Stimulated activated naive CD8-positive, alpha-beta T cell treated with anti-CD3 and anti-CD28 coated beads, Interleukin-15, Interleukin-2, amounts not matched to agents 100 ng/mL and 50 ng/mL, for 24 hours (primary cell): ENCODE results near the gene KRT28.

ENCODE experiments used
- H3K27ac Mint-ChIP-seq: one replicate; pipeline ENCODE4 v1.8.0; 2021; ENCODE audit warnings: mild to moderate bottlenecking, mixed read lengths
- H3K27me3 Mint-ChIP-seq: one replicate; pipeline ENCODE4 v1.8.0; 2021; ENCODE audit warnings: mixed read lengths
- H3K36me3 Mint-ChIP-seq: one replicate; pipeline ENCODE4 v1.8.0; 2021; ENCODE audit warnings: low read depth, mixed read lengths
- H3K4me1 Mint-ChIP-seq: one replicate; pipeline ENCODE4 v1.8.0; 2021; ENCODE audit warnings: low read depth, mixed read lengths
- H3K4me3 Mint-ChIP-seq: one replicate; pipeline ENCODE4 v1.8.0; 2021; ENCODE audit warnings: mild to moderate bottlenecking, mixed read lengths
- H3K9me3 Mint-ChIP-seq: one replicate; pipeline ENCODE4 v1.8.0; 2021; ENCODE audit warnings: mixed read lengths

Gene KRT28

GRCh38 chr17:40799859-40800258 is at the start of gene KRT28:
Gene KRT28, minus strand, starts transcription at chr17:40799959. Its CDS starts 66 bp downstream, at chr17:40799893.
- Mint-ChIP-seq H3K9me3 (no peaks in the 10 kb centered on the region), H3K4me1 (no peaks in the 10 kb centered on the region), H3K27ac (no peak within 1 kb of the TSS), H3K4me3 (no peak within 1 kb of the TSS), H3K36me3 (no peaks in the 10 kb centered on the region), H3K27me3 (peaks cover 32% of the 10 kb centered on the region)

GRCh38 chr17:40848583-40849235 is 49.0 kb upstream of the KRT28 start:
- Mint-ChIP-seq H3K4me1 (no peaks in the 10 kb centered on the region), H3K27ac (no peak overlapping the region), H3K27me3 (peaks cover 37% of the 10 kb centered on the region), H3K36me3 (no peaks in the 10 kb centered on the region), H3K4me3 (no peak overlapping the region), H3K9me3 (no peaks in the 10 kb centered on the region)

- Mint-ChIP-seq H3K27ac (no peak overlapping the region), H3K27me3 (peaks cover 40% of the 10 kb centered on the region), H3K36me3 (no peaks in the 10 kb centered on the region)
These were observed 46.9 kb upstream of the KRT28 start for GRCh38 chr17:40846515-40847144.

GRCh38 chr17:40844671-40845107 is 44.9 kb upstream of the KRT28 start:
- H3K9me3 Mint-ChIP-seq = no peaks in the 10 kb centered on the region
- H3K4me1 Mint-ChIP-seq = no peaks in the 10 kb centered on the region
- no peak overlapping the region for H3K4me3 Mint-ChIP-seq
- H3K27ac Mint-ChIP-seq = no peak overlapping the region
- no peaks in the 10 kb centered on the region for H3K36me3 Mint-ChIP-seq
- H3K27me3 Mint-ChIP-seq = peaks cover 36% of the 10 kb centered on the region

More at GRCh38 chr17:40846515-40847144, 46.9 kb upstream of the KRT28 start:
- Mint-ChIP-seq H3K4me3 (no peak overlapping the region), H3K9me3 (no peaks in the 10 kb centered on the region), H3K4me1 (no peaks in the 10 kb centered on the region)

- Mint-ChIP-seq H3K27me3 (peaks cover 31% of the 10 kb centered on the region), H3K27ac (no peak overlapping the region), H3K4me3 (no peak overlapping the region), H3K4me1 (no peaks in the 10 kb centered on the region), H3K9me3 (no peaks in the 10 kb centered on the region), H3K36me3 (no peaks in the 10 kb centered on the region)
These were observed 43.5 kb upstream of the KRT28 start for GRCh38 chr17:40843242-40843641.

GRCh38 chr17:40841246-40841645 is 41.5 kb upstream of the KRT28 start:
- no peak overlapping the region for H3K4me3 Mint-ChIP-seq
- no peaks in the 10 kb centered on the region for H3K4me1 Mint-ChIP-seq

GRCh38 chr17:40839194-40839593 is 39.4 kb upstream of the KRT28 start:
- H3K4me1 Mint-ChIP-seq = no peaks in the 10 kb centered on the region
- H3K9me3 Mint-ChIP-seq = no peaks in the 10 kb centered on the region
- H3K27me3 Mint-ChIP-seq = peaks cover 12% of the 10 kb centered on the region
- peaks cover 5% of the 10 kb centered on the region for H3K36me3 Mint-ChIP-seq
- H3K4me3 Mint-ChIP-seq = no peak overlapping the region
- H3K27ac Mint-ChIP-seq = no peak overlapping the region

More at GRCh38 chr17:40841246-40841645, 41.5 kb upstream of the KRT28 start:
- no peaks in the 10 kb centered on the region for H3K36me3 Mint-ChIP-seq
- H3K27ac Mint-ChIP-seq = no peak overlapping the region
- H3K27me3 Mint-ChIP-seq = peaks cover 22% of the 10 kb centered on the region
- H3K9me3 Mint-ChIP-seq = no peaks in the 10 kb centered on the region

- Mint-ChIP-seq H3K4me3 (no peak overlapping the region), H3K27me3 (no peaks in the 10 kb centered on the region), H3K36me3 (peaks cover 9% of the 10 kb centered on the region), H3K27ac (no peak overlapping the region), H3K9me3 (no peaks in the 10 kb centered on the region), H3K4me1 (no peaks in the 10 kb centered on the region)
These were observed 36.3 kb upstream of the KRT28 start for GRCh38 chr17:40836020-40836419.

GRCh38 chr17:40833882-40834281 is 34.1 kb upstream of the KRT28 start:
- Mint-ChIP-seq H3K36me3 (peaks cover 19% of the 10 kb centered on the region), H3K27ac (no peak overlapping the region)

GRCh38 chr17:40832840-40833239 is 33.1 kb upstream of the KRT28 start:
- Mint-ChIP-seq H3K4me1 (peaks cover 3% of the 10 kb centered on the region), H3K36me3 (peaks cover 23% of the 10 kb centered on the region), H3K27me3 (no peaks in the 10 kb centered on the region), H3K27ac (no peak overlapping the region), H3K4me3 (no peak overlapping the region), H3K9me3 (no peaks in the 10 kb centered on the region)

More at GRCh38 chr17:40833882-40834281, 34.1 kb upstream of the KRT28 start:
- Mint-ChIP-seq H3K9me3 (no peaks in the 10 kb centered on the region), H3K4me1 (no peaks in the 10 kb centered on the region), H3K27me3 (no peaks in the 10 kb centered on the region), H3K4me3 (no peak overlapping the region)

GRCh38 chr17:40830085-40830776 is 30.5 kb upstream of the KRT28 start:
- Mint-ChIP-seq H3K27ac (no peak overlapping the region), H3K27me3 (peaks cover 9% of the 10 kb centered on the region), H3K4me3 (no peak overlapping the region), H3K36me3 (peaks cover 23% of the 10 kb centered on the region), H3K9me3 (no peaks in the 10 kb centered on the region), H3K4me1 (peaks cover 10% of the 10 kb centered on the region)

- Mint-ChIP-seq H3K36me3 (peaks cover 17% of the 10 kb centered on the region), H3K9me3 (no peaks in the 10 kb centered on the region), H3K27ac (no peak overlapping the region), H3K27me3 (peaks cover 12% of the 10 kb centered on the region), H3K4me3 (no peak overlapping the region), H3K4me1 (peaks cover 16% of the 10 kb centered on the region)
These were observed 28.8 kb upstream of the KRT28 start for GRCh38 chr17:40828454-40829044.

- Mint-ChIP-seq H3K4me1 (peaks cover 16% of the 10 kb centered on the region), H3K36me3 (peaks cover 14% of the 10 kb centered on the region), H3K27me3 (peaks cover 12% of the 10 kb centered on the region), H3K9me3 (no peaks in the 10 kb centered on the region), H3K27ac (no peak overlapping the region), H3K4me3 (no peak overlapping the region)
These were observed 28.1 kb upstream of the KRT28 start for GRCh38 chr17:40827746-40828453.

GRCh38 chr17:40825599-40825998 is 25.8 kb upstream of the KRT28 start:
- H3K27me3 Mint-ChIP-seq = peaks cover 15% of the 10 kb centered on the region
- H3K27ac Mint-ChIP-seq = no peak overlapping the region
- H3K4me3 Mint-ChIP-seq = no peak overlapping the region
- H3K4me1 Mint-ChIP-seq = peaks cover 16% of the 10 kb centered on the region
- no peaks in the 10 kb centered on the region for H3K9me3 Mint-ChIP-seq
- peaks cover 26% of the 10 kb centered on the region for H3K36me3 Mint-ChIP-seq
